SU-DHL-6 (cell line): ENCODE results near the gene HTR1D.
"Not testable (repeated sequence)": the region's sequence is repeated elsewhere in the genome, so short reads cannot be mapped to it uniquely, and the experiment has no call there.

Experiments
- H2AFZ ChIP-seq: fragments of 200-600 bp; sonication (generic); 2 replicates; pipeline ENCODE4 v1.6.1; 2014; ENCODE audit warnings: low read depth, mild to moderate bottlenecking, moderate library complexity, mixed read lengths, antibody characterized with exemption, low read length; ENCODE audit not compliant: severe bottlenecking
- H3F3A ChIP-seq: fragments of 200-600 bp; shearing (Covaris generic); 2 replicates; pipeline ENCODE4 v1.6.0; 2016; ENCODE audit warnings: antibody characterized with exemption, mild to moderate bottlenecking; ENCODE audit not compliant: insufficient read depth
- H3K27ac ChIP-seq: fragments of 200-600 bp; sonication (generic); 2 replicates; pipeline ENCODE4 v1.5.1; 2016; ENCODE audit warnings: low read depth, mild to moderate bottlenecking, low read length, moderate library complexity, mixed read lengths
- H3K27me3 ChIP-seq: fragments of 200-600 bp; sonication (generic), shearing (Covaris generic); 2 replicates; pipeline ENCODE4 v1.6.0; 2014; ENCODE audit warnings: mild to moderate bottlenecking, low read length
- H3K36me3 ChIP-seq: fragments of 200-600 bp; sonication (generic); 2 replicates; pipeline ENCODE4 v1.6.1; 2014; ENCODE audit warnings: mild to moderate bottlenecking, low read length, mixed read lengths
- H3K4me2 ChIP-seq: fragments of 300-600, 200-600 bp; shearing (Covaris generic), sonication (generic); 2 replicates; pipeline ENCODE4 v1.6.0; 2014; ENCODE audit warnings: low read length, low read depth, mild to moderate bottlenecking; ENCODE audit not compliant: poor library complexity, severe bottlenecking
- H3K4me3 ChIP-seq: fragments of 200-600 bp; sonication (generic); 2 replicates; pipeline ENCODE4 v1.5.1; 2014; ENCODE audit warnings: antibody characterized with exemption, low read length, mild to moderate bottlenecking, mixed read lengths; ENCODE audit not compliant: insufficient read depth, poor library complexity, severe bottlenecking
- H3K79me2 ChIP-seq: fragments of 200-600 bp; sonication (generic); 2 replicates; pipeline ENCODE4 v1.6.1; 2014; ENCODE audit warnings: mild to moderate bottlenecking, low read length, moderate library complexity; ENCODE audit not compliant: insufficient read depth
- H3K9ac ChIP-seq: fragments of 200-600 bp; sonication (generic); 2 replicates; pipeline ENCODE4 v1.7.0; 2014; ENCODE audit warnings: mild to moderate bottlenecking, low read length
- H3K9me2 ChIP-seq: fragments of 200-600 bp; sonication (generic); replicated peaks from 2 replicates; pipeline ENCODE4 v1.6.1; 2014; ENCODE audit warnings: low read length; ENCODE audit not compliant: insufficient read depth
- H3K9me3 ChIP-seq: fragments of 200-600 bp; sonication (generic); 2 replicates; pipeline ENCODE4 v1.6.1; 2014; ENCODE audit warnings: low read length, mixed read lengths; ENCODE audit not compliant: insufficient read depth
- H4K20me1 ChIP-seq: fragments of 200-600 bp; sonication (generic); 2 replicates; pipeline ENCODE4 v1.6.1; 2014; ENCODE audit warnings: low read depth, mild to moderate bottlenecking, antibody characterized with exemption, low read length, moderate library complexity, mixed read lengths
- CTCF ChIP-seq: fragments of 200-600 bp; sonication (generic); IDR thresholded peaks from one replicate; pipeline ENCODE4 v1.5.1; 2017; ENCODE audit warnings: antibody characterized with exemption, mild to moderate bottlenecking, low read length, moderate library complexity; ENCODE audit not compliant: insufficient read depth, poor library complexity, severe bottlenecking
- EZH2phosphoT487 ChIP-seq: fragments of 200-600 bp; sonication (generic), shearing (Covaris generic); conservative IDR thresholded peaks from 2 replicates; pipeline ENCODE4 v1.6.1; 2018; ENCODE audit warnings: mild to moderate bottlenecking, antibody characterized with exemption, low read length, moderate library complexity, mixed read lengths

The HTR1D gene

GRCh38 chr1:23217421-23218115 is at the start of gene HTR1D:
Gene HTR1D, minus strand, starts transcription at chr1:23217502. Its CDS starts 23,283 bp downstream, at chr1:23194219.
- H3F3A ChIP-seq: no peaks in the 10 kb centered on the region
- TF ChIP-seq CTCF (no peak), EZH2phosphoT487 (no peak)
- H3K79me2 ChIP-seq: no peaks in the 10 kb centered on the region
- no peaks in the 10 kb centered on the region for H4K20me1 ChIP-seq
- no peak within 1 kb of the TSS for H3K9ac ChIP-seq
- peak within 1 kb of the TSS; percentile 17 for H3K4me2 ChIP-seq
- H3K9me2 ChIP-seq: no peaks in the 10 kb centered on the region
- H3K36me3 ChIP-seq: no peaks in the 10 kb centered on the region
- H3K4me3 ChIP-seq: no peak within 1 kb of the TSS
- H3K9me3 ChIP-seq: no peaks in the 10 kb centered on the region
- H2AFZ ChIP-seq: no peak within 1 kb of the TSS
- H3K27ac ChIP-seq: no peak within 1 kb of the TSS
- H3K27me3 ChIP-seq: no peaks in the 10 kb centered on the region

- TF ChIP-seq CTCF (no peak), EZH2phosphoT487 (no peak)
- Histone ChIP-seq H3K4me2 (no peak overlapping the region), H3K9me3 (no peaks in the 10 kb centered on the region), H3K27me3 (no peaks in the 10 kb centered on the region), H3K4me3 (no peak overlapping the region), H3K36me3 (no peaks in the 10 kb centered on the region), H3K9me2 (no peaks in the 10 kb centered on the region), H3K79me2 (no peaks in the 10 kb centered on the region), H4K20me1 (no peaks in the 10 kb centered on the region), H2AFZ (no peak overlapping the region), H3K9ac (no peak overlapping the region), H3F3A (no peaks in the 10 kb centered on the region), H3K27ac (no peak overlapping the region)
These were observed 46.1 kb upstream of the HTR1D start for GRCh38 chr1:23263380-23263887.

- H3K9ac ChIP-seq, H3K36me3 ChIP-seq: not testable (repeated sequence)
These were observed 40.8 kb upstream of the HTR1D start for GRCh38 chr1:23258082-23258481.

GRCh38 chr1:23257371-23257770 is 40.1 kb upstream of the HTR1D start:
- H4K20me1 ChIP-seq, H3K4me3 ChIP-seq, H3F3A ChIP-seq, H3K27me3 ChIP-seq, H3K27ac ChIP-seq, H3K79me2 ChIP-seq, H3K9ac ChIP-seq, H3K9me2 ChIP-seq, H3K36me3 ChIP-seq, H3K4me2 ChIP-seq, H2AFZ ChIP-seq, H3K9me3 ChIP-seq: not testable (repeated sequence)

More at GRCh38 chr1:23258082-23258481, 40.8 kb upstream of the HTR1D start:
- H3K4me3 ChIP-seq, H3K9me2 ChIP-seq, H3K9me3 ChIP-seq, H4K20me1 ChIP-seq, H3F3A ChIP-seq, H3K27ac ChIP-seq, H3K4me2 ChIP-seq, H3K27me3 ChIP-seq, H3K79me2 ChIP-seq, H2AFZ ChIP-seq: not testable (repeated sequence)
